CD14-positive monocyte (primary cell): ENCODE data around the gene SPAG9. TPM values are rescaled to one million over a fixed set of nuclear protein-coding genes. Genes with fewer than 3 reads are reported as not detected.
"Not testable (repeated sequence)": the region's sequence is repeated elsewhere in the genome, so short reads cannot be mapped to it uniquely, and the experiment has no call there.

Experiments
- DNase-seq, 3 donors: peaks; one replicate each; pipeline ENCODE4 v3.0.0-alpha.2; 2011 to 2022
- H2AFZ ChIP-seq: 2 replicates; pipeline ENCODE4 v1.6.0; 2012; ENCODE audit warnings: mild to moderate bottlenecking, low read depth, low read length, inconsistent platforms; ENCODE audit not compliant: insufficient read depth, poor library complexity, severe bottlenecking
- H3K27ac ChIP-seq, 2 donors: 1 replicate in 1 of 2; 2 replicates in 1 of 2; pipeline ENCODE4 v1.5.1; 2012 to 2013; ENCODE audit warnings: low read length in 2 of 2, control low read depth in 1 of 2, inconsistent platforms in 1 of 2, low read depth in 1 of 2, mild to moderate bottlenecking in 1 of 2
- H3K27me3 ChIP-seq, 2 donors: one replicate each; pipeline versions ENCODE4 v1.6.0 to v1.6.1; 2011 to 2013; ENCODE audit warnings: low read length in 2 of 2; ENCODE audit not compliant: control insufficient read depth in 2 of 2, insufficient read depth in 2 of 2
- H3K36me3 ChIP-seq, 2 donors: replicated peaks in 1 of 2; 1 replicate in 1 of 2; 2 replicates in 1 of 2; pipeline versions ENCODE4 v1.5.1 to v1.6.1; 2012 to 2013; ENCODE audit warnings: low read length in 2 of 2, control low read depth in 1 of 2, inconsistent platforms in 1 of 2, mild to moderate bottlenecking in 1 of 2; ENCODE audit not compliant: insufficient read depth in 2 of 2, control insufficient read depth in 1 of 2
- H3K4me1 ChIP-seq, 2 donors: 1 replicate in 1 of 2; 2 replicates in 1 of 2; pipeline versions ENCODE4 v1.5.1 to v1.6.1; 2012 to 2013; ENCODE audit warnings: low read length in 2 of 2, control low read depth in 1 of 2, inconsistent platforms in 1 of 2, mild to moderate bottlenecking in 1 of 2, moderate library complexity in 1 of 2; ENCODE audit not compliant: insufficient read depth in 2 of 2, control insufficient read depth in 1 of 2
- H3K4me2 ChIP-seq: replicated peaks from 2 replicates; pipeline ENCODE3; 2012; ENCODE audit warnings: low read length, moderate library complexity, mild to moderate bottlenecking; ENCODE audit not compliant: poor library complexity, severe bottlenecking; ENCODE audit errors: extremely low read depth
- H3K4me3 ChIP-seq, 3 experiments: fragments of 200-600 bp in 1 of 3; sonication (generic) in 1 of 3; replicated peaks in 1 of 3; 1 replicate in 2 of 3; 2 replicates in 1 of 3; pipeline ENCODE4 v1.5.1; 2011 to 2013; ENCODE audit warnings: low read length in 3 of 3, mild to moderate bottlenecking in 3 of 3, control low read depth in 2 of 3, low read depth in 2 of 3, inconsistent platforms in 1 of 3, moderate library complexity in 1 of 3
- H3K79me2 ChIP-seq: 2 replicates; pipeline ENCODE4 v1.6.0; 2012; ENCODE audit warnings: mild to moderate bottlenecking, control low read depth, inconsistent platforms, low read length, moderate library complexity; ENCODE audit not compliant: insufficient read depth
- H3K9ac ChIP-seq: 2 replicates; pipeline ENCODE4 v1.6.0; 2017; ENCODE audit warnings: low read length, mild to moderate bottlenecking; ENCODE audit not compliant: insufficient read depth, poor library complexity, severe bottlenecking
- H3K9me3 ChIP-seq, 2 donors: replicated peaks in 1 of 2; 1 replicate in 1 of 2; 2 replicates in 1 of 2; pipeline versions ENCODE4 v1.5.1 to v1.6.1; 2012 to 2013; ENCODE audit warnings: low read length in 2 of 2, control low read depth in 1 of 2; ENCODE audit not compliant: control insufficient read depth in 1 of 2, insufficient read depth in 1 of 2
- H4K20me1 ChIP-seq: 2 replicates; pipeline ENCODE4 v1.6.0; 2012; ENCODE audit warnings: mild to moderate bottlenecking, low read length, control low read depth, moderate library complexity; ENCODE audit not compliant: insufficient read depth
- H3K27ac Mint-ChIP-seq, 7 donors: one replicate each; pipeline ENCODE4 v1.8.0; 2020; ENCODE audit warnings: mild to moderate bottlenecking in 7 of 7, mixed read lengths in 7 of 7, moderate library complexity in 6 of 7, inconsistent platforms in 2 of 7
- H3K27me3 Mint-ChIP-seq, 3 donors: one replicate each; pipeline ENCODE4 v1.8.0; 2021 to 2022; ENCODE audit warnings: low read depth in 3 of 3, mild to moderate bottlenecking in 3 of 3, mixed read lengths in 3 of 3, moderate library complexity in 3 of 3, inconsistent platforms in 1 of 3
- H3K36me3 Mint-ChIP-seq, 2 donors: one replicate each; pipeline ENCODE4 v1.8.0; 2020; ENCODE audit warnings: mixed read lengths in 2 of 2, inconsistent platforms in 1 of 2, mild to moderate bottlenecking in 1 of 2
- H3K4me1 Mint-ChIP-seq: one replicate; pipeline ENCODE4 v1.8.0; 2020; ENCODE audit warnings: mild to moderate bottlenecking, mixed read lengths
- H3K4me3 Mint-ChIP-seq, 2 donors: one replicate each; pipeline ENCODE4 v1.8.0; 2020; ENCODE audit warnings: mild to moderate bottlenecking in 2 of 2, mixed read lengths in 2 of 2, moderate library complexity in 1 of 2
- H3K9me3 Mint-ChIP-seq, 7 donors: one replicate each; pipeline ENCODE4 v1.8.0; 2020 to 2022; ENCODE audit warnings: mixed read lengths in 7 of 7, mild to moderate bottlenecking in 6 of 7, moderate library complexity in 6 of 7, inconsistent platforms in 2 of 7
- WGBS: methylation state at CpG from one replicate; pipeline ENCODE4 v1.1.5; 2013; ENCODE audit warnings: missing lambda C conversion rate; ENCODE audit not compliant: insufficient coverage; 5-methylcytosine and 5-hydroxymethylcytosine counted together
- intact Hi-C, 2 donors: fragments of 100-400 bp; cut with micrococcal nuclease; formaldehyde crosslinking; loops; one replicate each; pipeline versions ENCODE4 v1.15.0 to v1.15.1; 2023
- polyA plus RNA-seq, 3 donors: library from polyadenylated mRNA; depleted of rRNA in 1 of 3; unstranded in 2 of 3; stranded (reverse) in 1 of 3; fragments of 300-500 nt in 2 of 3; fragments of >200 nt in 1 of 3; fragmentation: Illumina TruSeq in 2 of 3; gene quantifications; 1 replicate in 2 of 3; 2 replicates in 1 of 3; pipeline ENCODE4 v1.2.3, GENCODE V29; 2012 to 2021
- TF ChIP-seq, protein P1 (sequence below): fragments of 200-600 bp; IDR thresholded peaks from one replicate; pipeline ENCODE4 v1.8.0; 2022; ENCODE audit warnings: antibody characterized with exemption, mild to moderate bottlenecking

SPAG9 gene
- polyA plus RNA-seq, 3 donors, result 4.9 to 33.1 (median 8.5) TPM

DNA sequence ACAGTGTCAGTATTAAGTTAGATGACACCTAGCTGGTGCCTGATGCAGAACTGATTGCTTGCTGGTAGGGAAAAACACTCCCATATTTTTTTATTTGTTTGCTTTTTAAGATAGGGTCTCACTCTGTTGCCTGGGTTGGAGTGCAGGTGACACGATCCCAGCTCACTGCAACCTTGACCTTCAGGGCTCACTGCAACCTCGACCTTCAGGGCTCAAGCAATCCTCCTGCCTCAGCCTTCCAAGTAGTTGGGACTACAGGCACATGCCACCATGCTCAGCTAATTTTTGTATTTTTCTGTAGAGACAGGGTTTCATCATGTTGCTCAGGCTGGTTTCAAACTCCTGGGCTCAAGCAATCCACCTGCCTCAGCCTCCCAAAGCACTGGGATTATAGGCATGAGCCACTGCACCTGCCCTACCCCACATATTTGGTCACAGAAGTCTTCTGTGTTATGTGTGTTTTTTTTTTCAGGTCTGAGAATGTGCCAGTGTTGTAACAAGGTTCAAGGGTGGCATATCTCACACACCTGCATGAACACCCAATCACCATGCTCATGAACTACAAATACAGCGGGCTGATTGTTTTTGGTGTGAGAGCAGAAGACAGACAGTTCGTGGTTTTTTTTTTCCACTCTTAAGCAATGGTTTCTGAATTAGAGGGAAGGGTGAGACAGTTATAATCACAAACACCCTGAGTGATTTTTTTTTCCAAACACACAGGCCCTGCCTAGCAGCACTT lies 22.8 kb downstream of the SPAG9 start:
- no peak for DNase-seq
- Mint-ChIP-seq H3K27me3 (no peaks in the 10 kb centered on the region), H3K4me1 (peaks cover 8% of the 10 kb centered on the region), H3K27ac (peak overlapping the region in 1 of 7 donors; percentile 8), H3K36me3 (peaks cover 9 to 31% of the 10 kb centered on the region in 2 donors), H3K4me3 (no peak overlapping the region), H3K9me3 (no peaks in the 10 kb centered on the region)
- Histone ChIP-seq H3K27ac (no peak overlapping the region), H3K79me2 (peaks cover 85% of the 10 kb centered on the region), H3K4me2 (no peak overlapping the region), H3K27me3 (no peaks in the 10 kb centered on the region), H4K20me1 (peaks cover 95% of the 10 kb centered on the region), H2AFZ (no peak overlapping the region), H3K4me1 (no peaks in the 10 kb centered on the region), H3K4me3 (no peak overlapping the region), H3K9ac (no peak overlapping the region), H3K9me3 (no peaks in the 10 kb centered on the region), H3K36me3 (peaks cover 0 to 11% of the 10 kb centered on the region in 2 donors)
- intact Hi-C loops, result no loop called here
- TF ChIP-seq, protein P1, sequence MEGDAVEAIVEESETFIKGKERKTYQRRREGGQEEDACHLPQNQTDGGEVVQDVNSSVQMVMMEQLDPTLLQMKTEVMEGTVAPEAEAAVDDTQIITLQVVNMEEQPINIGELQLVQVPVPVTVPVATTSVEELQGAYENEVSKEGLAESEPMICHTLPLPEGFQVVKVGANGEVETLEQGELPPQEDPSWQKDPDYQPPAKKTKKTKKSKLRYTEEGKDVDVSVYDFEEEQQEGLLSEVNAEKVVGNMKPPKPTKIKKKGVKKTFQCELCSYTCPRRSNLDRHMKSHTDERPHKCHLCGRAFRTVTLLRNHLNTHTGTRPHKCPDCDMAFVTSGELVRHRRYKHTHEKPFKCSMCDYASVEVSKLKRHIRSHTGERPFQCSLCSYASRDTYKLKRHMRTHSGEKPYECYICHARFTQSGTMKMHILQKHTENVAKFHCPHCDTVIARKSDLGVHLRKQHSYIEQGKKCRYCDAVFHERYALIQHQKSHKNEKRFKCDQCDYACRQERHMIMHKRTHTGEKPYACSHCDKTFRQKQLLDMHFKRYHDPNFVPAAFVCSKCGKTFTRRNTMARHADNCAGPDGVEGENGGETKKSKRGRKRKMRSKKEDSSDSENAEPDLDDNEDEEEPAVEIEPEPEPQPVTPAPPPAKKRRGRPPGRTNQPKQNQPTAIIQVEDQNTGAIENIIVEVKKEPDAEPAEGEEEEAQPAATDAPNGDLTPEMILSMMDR, result no peak
- 100% methylated on average over 2 of the region's 4 CpGs for WGBS

DNA sequence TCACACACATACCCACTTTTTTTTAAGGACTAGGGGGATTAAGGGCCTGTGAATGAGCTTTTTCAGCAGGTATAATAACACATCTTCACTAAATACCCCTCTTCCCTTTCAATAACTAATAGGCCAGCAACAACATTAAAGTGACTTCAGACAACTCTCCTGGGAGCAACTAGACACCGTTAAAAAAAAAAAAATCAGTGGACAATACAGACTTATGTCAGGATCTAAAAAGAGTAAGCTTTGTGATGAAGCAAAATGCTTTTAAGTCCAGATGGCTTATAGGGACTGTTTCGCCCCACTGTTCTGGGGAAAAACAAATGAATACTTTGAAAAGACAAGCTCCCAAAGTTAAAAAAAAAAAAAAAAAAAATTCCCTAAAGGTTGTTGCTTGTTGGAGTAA lies 29.0 kb downstream of the SPAG9 start:
- H3K9me3 ChIP-seq, result no peaks in the 10 kb centered on the region
- intact Hi-C loops, result no loop called here

DNA sequence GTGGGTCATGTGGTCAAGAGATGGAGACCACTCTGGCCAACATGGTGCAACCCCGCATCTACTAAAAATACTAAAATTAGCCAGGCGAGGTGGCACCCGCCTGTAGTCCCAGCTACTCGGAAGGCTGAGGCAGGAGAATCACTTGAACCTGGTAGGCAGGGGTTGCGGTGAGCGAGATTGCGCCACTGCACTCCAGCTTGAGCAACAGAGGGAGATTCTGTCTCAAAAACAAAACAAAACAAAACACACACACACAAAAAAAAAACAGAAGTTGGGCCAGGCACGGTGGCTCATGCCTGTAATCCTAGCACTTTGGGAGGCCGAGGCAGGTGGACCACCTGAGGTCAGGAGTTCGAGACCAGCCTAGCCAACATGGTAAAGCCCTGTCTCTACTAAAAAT lies 31.8 kb downstream of the SPAG9 start:
- WGBS, result 6% methylated on average over 3 of the region's 10 CpGs
- Histone ChIP-seq H3K27ac (peak overlapping the region; percentile 53 to 72), H3K4me2 (peak overlapping the region; percentile 48), H3K4me1 (peaks cover 22 to 25% of the 10 kb centered on the region in 2 donors), H3K4me3 (peak overlapping the region in 1 of 3 experiments; percentile 44), H4K20me1 (peaks cover 88% of the 10 kb centered on the region), H3K79me2 (peaks cover 86% of the 10 kb centered on the region)
- Mint-ChIP-seq H3K36me3 (peaks cover 2 to 10% of the 10 kb centered on the region in 2 donors), H3K27ac (peak overlapping the region; percentile 79 to 94 (median 93)), H3K4me3 (peak overlapping the region in 1 of 2 donors; percentile 65), H3K4me1 (peaks cover 27% of the 10 kb centered on the region)
- H3K9me3 ChIP-seq, H2AFZ ChIP-seq, H3K36me3 ChIP-seq, H3K27me3 Mint-ChIP-seq, H3K9me3 Mint-ChIP-seq, H3K9ac ChIP-seq, H3K27me3 ChIP-seq: not testable (repeated sequence)
- intact Hi-C loops, result loop anchor here (5.0 kb wide), 1 partner anchor 33 kb away; the partner anchor contains the start of gene SPAG9 (in 2 of the 2)
- peak; percentile 84 to 89 (median 88) for DNase-seq

More for the DNA sequence above, 29.0 kb downstream of the SPAG9 start:
- TF ChIP-seq, protein P1, result no peak
- no peaks in the 10 kb centered on the region for H3K9me3 Mint-ChIP-seq
- WGBS, result no CpG with 5 or more reads among the region's 2 CpGs
- Histone ChIP-seq H3K27me3 (no peaks in the 10 kb centered on the region), H3K4me1 (peaks cover 22 to 25% of the 10 kb centered on the region in 2 donors), H2AFZ (no peak overlapping the region), H3K79me2 (peaks cover 73% of the 10 kb centered on the region), H3K36me3 (peaks cover 0 to 7% of the 10 kb centered on the region in 2 donors), H4K20me1 (peaks cover 85% of the 10 kb centered on the region), H3K4me3 (no peak overlapping the region), H3K9ac (no peak overlapping the region), H3K27ac (no peak overlapping the region), H3K4me2 (no peak overlapping the region)
- H3K4me3 Mint-ChIP-seq, result no peak overlapping the region
- peaks cover 28% of the 10 kb centered on the region for H3K4me1 Mint-ChIP-seq
- peaks cover 2 to 12% of the 10 kb centered on the region in 2 donors for H3K36me3 Mint-ChIP-seq
- H3K27ac Mint-ChIP-seq, result no peak overlapping the region
- no peak for DNase-seq
- H3K27me3 Mint-ChIP-seq, result peaks cover 0 to 2% (median 0%) of the 10 kb centered on the region in 3 donors
